HL-60/S4 treated with retinoic acid at 250 ng/mL for 4 days and 3 days (cell line): ENCODE measurements around the gene SIK3.
"Not testable (repeated sequence)": the region's sequence is repeated elsewhere in the genome, so short reads cannot be mapped to it uniquely, and the experiment has no call there.

ENCODE experiments used
- in situ Hi-C: fragments of 300-500 bp; cut with MboI; formaldehyde crosslinking; loops from 2 replicates; pipeline ENCODE4 v1.7.0; 2022; ENCODE audit warnings: low sequenced_read_pairs

Gene SIK3

DNA sequence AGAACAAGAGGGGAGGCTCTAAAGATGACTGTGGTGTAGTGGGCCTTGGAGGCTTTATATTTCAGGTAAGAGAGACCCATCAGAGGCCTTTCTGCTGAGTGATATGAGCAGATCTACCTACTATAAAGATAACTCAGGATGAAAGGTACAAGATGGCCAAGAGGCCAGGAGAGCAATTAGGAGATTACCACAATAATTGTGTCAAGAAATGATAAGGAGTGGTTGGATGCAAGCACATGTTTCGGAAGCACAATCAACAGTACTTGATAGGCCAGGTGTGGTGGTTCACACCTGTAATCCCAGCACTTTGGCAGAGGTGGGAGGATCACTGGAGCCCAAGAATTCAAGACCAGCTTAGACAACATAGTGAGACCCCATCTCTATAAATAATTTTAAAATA, 43.8 kb downstream of the SIK3 start:
- in situ Hi-C loops = no loop called here

DNA sequence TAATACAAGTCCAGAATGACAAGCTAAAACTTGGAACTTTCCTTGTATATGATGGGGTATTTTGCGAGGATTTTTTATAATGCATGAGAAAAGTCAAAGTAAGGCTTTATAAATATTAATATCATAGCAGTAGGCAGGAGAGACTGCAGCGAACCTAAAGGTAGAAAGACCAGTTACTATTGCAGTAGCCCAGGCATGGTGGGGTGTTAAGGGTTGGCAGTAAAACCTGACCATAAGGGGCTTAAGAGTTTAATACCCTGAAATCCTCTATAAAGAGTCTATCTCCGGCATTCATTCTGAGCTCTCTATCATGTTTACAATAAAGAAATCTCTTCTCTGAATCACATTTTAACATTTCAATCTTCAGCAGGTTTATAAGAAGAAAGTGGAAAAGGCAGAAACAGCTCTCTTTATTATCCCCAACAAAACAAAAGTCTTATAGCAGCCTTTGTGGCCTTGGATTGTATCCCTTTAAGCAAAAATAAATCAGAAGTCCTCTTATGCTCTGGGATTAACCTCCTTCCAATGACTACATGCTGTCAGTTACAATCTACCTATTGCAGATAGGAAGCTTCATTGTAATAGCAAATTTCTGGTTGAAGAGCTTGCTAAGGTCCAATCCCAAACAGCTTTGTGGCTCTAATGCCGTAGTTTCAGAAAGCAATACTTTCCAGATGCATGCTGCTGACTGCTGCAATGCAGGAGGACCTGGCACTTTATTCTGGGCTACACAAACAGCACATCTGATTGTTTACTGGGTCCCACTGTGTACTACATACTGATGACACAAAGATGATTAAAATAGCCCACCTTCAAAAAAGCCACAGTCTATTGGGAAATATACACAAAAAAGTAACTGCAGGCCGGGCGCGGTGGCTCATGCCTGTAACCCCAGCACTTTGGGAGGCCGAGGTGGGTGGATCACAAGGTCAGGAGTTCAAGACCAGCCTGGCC, 45.8 kb downstream of the SIK3 start:
- in situ Hi-C loops = no loop called here

DNA sequence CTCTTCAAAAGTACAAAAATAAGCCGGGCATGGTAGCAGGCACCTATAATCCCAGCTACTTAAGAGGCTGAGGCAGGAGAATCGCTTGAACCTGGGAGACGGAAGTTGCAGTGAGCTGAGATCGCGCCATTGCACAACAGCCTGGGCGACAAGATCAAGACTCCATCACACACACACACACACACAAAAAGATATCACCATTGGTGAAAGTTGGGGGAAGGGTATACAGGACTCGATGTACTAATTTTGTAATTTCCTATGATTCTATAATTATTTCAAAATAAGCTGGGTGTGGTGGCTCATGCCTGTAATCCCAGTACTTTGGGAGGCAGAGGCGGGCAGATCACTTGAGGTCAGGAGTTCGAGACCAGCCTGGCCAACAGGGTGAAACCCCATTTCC, 48.1 kb downstream of the SIK3 start:
- in situ Hi-C loops = not testable (repeated sequence)

DNA sequence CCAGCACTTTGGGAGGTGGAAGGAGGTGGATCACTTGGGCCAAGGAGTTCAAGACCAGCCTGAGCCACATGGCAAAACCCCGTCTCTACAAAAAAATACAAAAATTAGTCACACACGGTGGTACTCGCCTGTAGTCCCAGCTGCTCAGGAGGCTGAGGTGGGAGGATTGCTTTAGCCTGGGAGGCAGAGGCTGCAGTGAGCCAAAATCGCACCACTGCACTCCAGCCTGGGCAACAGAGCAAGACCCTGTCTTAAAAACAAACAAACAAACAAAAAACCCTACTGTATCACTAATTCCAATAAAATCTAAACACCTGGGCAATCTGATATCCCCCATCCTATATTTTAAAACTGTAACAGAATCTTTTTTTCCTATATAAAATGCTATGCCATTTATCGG, 51.6 kb downstream of the SIK3 start:
- in situ Hi-C loops = not testable (repeated sequence)

DNA sequence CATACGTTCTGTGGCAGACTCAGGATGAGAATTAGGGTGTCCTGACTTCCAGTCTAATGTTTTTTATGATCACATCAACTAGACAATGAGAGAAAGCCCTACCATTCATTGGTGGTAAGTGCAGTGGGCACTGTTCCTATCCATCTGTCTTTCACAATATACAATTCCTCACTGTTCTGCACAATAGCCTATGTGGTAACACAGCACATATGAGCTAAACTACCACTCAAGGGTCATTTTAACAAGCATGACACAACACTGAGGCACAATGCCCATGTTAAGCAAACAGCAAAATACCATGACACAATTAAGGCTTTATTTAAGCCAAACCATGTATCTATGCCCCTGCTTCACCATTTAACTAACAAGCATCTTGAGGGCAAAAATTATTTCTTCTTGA, 52.3 kb downstream of the SIK3 start:
- in situ Hi-C loops = no loop called here

DNA sequence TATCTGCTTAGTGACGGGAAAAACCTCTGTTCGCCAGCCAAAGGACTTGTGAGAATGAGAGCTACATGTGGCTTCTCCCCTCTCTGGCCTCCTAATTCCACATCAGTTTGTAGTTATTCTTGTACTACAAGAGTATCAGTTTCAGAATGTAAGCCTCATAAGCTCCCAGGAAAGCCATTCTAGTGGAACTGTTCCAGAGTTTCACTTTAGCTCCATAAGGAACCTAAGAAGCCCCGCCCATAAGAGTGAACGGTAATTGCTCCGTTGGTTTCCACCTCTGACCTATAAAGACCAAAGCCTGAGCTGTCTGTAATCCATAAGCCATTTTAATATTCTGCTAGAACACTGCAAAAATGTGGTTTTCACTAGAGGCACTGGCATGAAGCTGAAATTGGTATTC, 53.0 kb downstream of the SIK3 start:
- in situ Hi-C loops = no loop called here

DNA sequence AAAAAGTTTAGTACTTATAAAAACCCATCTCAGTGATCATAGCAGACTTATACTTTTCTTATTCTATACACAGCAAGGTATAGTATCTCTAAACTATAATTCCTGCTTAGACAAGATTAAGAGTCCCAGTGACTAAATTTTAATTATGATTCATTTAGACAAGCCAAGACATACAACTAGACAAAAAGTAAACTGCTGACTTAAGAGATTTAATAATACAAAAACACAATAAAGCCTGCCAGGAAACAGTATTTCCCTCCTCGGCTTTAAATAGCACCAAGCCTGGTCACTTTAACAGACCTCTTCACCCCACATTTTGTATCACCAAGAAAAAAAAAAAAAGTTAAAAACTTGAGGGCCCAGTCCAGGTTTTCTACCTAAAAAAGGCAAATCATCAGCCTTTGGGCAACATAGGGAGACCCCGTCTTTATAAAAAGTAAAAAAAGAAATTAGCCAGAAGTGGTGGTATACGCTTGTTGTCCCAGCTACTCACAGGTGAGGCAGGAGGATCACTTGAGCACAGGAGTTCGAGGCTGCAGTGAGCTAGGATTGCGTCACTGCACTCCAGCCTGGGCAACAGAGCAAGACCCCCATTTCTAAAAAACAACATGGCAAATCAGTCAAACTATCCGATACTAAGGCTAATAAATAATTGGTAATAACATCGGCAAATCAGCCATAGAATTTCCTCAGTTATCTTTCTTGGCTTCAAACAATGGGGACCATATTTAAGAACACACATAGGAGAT, 53.8 kb downstream of the SIK3 start:
- in situ Hi-C loops = no loop called here

DNA sequence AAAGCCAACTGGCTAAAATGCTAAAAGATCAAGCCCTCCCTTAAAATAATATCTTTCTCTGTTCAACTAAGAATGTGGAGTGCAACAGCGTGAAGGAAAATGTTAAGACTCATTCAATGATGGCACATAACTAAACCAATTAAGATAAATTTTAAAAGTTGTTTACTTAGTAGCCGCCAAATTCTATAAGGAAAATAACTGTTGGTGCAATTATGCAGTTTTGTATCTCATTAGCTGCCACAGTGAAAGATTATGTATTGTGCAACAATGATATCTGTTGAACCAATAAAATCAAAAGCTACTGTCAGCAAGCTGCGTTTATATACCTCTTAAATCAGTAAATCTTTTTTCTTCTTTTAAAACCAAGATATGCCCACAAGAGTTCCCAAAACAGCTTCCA, 55.5 kb downstream of the SIK3 start:
- in situ Hi-C loops = no loop called here

DNA sequence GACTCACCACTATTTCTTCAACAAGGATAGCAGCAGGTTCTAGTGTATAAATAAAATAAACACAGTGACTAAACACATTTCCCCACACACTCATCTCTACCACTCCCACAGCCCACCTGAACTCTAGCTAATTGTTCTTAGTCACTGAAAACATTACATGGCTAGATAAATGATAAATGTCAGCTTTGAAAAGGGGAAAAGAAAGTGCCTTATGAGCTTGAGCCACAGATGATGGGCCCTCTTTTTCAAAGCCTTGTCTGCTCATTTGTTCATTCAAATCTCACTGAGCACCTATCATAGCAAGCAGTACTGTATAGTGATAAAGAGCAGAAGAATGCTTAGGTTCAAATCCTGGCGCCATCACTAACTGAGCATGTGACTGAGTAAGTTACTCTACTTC, 58.3 kb downstream of the SIK3 start:
- in situ Hi-C loops = no loop called here

DNA sequence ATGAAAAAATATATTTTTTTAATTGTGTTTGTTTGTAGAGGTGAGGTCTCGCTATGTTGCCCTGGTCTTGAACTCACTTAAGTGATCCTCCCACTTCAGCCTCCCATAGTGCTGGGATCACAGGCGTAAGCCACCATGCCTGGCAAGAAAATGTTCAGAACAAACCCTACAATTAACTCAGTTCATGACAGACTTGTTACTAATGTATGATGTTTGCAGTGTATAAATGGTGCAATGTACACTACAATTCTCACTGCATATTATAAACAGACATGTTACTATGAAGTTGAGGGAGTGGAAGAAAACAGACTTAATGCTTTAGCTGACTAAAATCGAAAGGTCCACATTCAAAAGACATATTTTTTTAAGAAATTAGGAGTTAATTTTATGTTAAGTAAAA, 59.0 kb downstream of the SIK3 start:
- in situ Hi-C loops = no loop called here

DNA sequence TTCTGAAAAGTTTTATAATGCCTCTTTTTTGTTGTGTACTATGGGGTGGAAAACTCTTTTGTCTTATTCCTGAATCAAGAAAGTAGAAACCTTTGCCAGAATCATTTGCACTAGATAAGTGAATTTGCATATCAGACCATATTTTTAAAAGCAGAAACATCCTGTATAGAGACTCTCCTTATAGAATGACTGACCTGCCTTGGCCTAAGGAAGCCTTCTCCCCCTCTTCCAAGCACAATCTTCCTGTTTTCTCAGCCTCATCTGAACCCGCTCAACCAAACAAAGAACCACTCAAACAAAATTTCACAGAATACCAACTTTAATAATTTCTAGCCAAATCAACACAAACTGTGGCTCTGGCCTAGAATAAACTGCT, 60.3 kb downstream of the SIK3 start:
- in situ Hi-C loops = no loop called here

DNA sequence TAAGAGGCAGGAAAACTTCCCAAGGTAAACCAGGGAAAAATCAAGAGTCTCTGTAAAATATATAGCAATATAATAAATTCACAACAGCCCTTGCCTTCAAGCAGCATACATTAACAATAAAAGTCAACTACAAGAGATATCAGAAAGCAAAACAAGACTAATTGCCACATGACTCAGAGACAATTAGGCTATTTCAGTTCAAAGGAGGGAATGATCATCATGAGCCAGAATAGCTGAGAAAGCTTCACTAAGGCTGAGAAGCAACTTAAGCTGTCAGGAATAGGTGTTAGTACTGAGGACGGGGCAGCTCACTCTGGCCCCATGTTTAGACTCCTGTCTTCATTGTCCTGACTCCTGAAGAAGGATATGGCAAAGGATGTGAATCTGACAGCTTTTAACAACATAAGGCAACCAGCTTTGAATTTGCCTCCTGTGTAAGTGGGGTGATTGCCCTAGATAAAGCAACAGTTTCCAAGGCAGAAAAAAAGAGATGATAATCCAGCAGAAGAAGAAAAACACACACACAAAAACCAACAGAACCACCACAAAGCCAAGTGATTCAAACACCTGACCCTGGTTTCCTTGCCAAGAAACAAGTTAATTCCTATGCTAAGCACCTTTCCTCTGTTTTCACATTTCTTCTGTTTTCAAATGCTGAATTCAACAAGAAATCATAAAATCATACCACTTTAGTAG, 60.8 kb downstream of the SIK3 start:
- in situ Hi-C loops = no loop called here

DNA sequence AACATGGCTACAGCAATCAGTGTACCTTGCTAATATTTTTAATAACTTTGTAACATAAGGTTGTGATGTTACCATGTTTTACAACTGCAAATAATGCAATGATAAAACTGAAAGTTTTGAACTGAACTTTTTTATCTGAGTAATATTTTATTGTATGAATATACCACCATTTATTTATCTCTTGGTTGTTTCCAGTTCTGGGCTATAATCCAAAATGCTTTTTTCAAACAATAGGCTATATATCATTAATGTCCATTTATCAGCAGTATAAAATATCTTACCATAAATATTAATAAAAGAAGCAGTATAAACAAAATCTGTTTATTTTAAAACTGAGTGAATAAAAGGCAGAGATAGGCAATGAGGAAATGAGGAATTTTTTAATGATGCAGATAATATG, 63.3 kb downstream of the SIK3 start:
- in situ Hi-C loops = no loop called here

DNA sequence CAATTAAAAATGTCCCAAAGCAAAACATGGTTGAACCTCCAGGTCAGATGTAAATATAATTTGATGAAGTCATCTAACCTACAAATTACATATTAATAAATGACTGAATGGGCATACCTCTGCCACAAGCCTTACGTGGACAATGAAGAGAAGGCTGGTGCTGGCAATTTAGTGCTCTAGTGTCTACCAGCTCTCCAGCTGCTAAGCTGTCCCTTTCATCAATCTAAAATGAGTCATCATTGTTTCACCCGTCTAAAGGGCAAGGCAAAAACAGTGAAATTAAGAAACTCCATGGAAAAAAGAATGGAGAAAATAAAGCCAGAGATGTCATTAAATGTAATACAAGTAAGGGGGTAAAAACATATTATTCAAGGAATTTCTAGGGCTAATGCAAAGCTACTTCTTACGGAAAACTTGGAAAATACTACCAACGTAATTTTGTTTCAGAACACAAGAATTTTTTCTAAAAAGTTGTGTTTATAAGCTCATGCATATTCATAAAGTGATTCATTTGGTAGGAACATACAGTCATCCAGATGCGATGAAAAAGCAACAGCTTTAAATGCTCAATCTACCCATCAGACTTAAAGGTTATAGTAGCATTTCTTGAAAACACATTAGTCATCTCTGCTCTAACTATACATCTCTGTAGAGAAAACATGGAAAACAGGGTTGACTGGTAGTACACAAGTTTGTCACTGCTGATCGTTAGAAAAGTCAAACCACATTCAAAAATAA, 71.5 kb downstream of the SIK3 start:
- in situ Hi-C loops = no loop called here

DNA sequence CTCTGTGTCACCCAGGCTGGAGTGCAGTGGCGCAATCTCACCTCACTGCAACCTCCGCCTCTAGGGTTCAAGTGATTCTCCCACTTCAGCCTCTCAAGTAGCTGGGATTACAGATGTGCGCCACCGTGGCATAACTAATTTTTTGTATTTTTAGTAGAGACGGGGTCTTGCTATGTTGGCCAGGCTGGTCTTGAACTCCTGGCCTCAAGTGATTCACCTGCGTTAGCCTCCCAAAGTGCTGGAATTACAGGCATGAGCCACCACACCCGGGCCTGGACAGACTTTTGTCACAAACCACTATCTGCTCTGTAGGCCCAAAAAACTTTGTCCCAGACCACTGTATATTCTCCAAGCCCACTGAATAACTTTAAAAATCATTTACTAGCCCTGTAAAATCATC, 74.5 kb downstream of the SIK3 start:
- in situ Hi-C loops = not testable (repeated sequence)

DNA sequence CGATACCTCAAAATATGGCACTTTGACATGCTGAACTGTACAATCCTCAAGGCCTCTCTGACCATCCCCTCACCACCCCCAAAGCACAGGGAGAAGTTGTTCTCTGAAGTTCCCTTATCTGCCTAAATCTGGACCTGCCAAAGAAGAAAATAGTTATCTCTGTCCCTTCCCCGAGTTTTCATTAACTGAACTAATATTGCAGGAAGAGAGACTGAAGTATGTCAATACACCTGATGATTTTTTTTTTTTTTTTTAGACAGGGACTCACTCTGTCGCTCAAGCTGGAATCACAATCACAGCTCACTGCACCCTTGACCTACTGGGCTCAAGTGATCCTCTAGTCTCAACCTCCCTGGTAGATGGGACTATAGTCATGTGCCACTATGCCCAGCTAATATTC, 75.0 kb downstream of the SIK3 start:
- in situ Hi-C loops = no loop called here

DNA sequence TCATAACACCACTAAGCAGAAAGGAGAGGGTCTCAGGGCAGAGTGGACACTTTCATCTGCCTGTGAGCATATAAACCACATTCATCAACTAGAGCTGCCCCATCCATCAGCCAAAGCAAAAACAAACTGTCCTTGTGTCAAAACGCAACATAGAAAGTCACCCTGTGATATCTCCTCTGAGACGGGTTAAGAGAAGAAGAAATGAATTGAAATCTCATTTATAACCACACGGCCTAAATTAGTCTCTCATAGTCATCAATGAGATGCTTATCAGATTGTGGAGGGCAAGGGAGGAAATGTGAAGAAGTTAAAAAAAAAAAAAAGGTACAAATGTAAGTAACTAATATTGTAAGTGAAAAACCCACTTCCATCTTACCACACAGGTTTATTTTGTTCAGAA, 75.7 kb downstream of the SIK3 start:
- in situ Hi-C loops = no loop called here

DNA sequence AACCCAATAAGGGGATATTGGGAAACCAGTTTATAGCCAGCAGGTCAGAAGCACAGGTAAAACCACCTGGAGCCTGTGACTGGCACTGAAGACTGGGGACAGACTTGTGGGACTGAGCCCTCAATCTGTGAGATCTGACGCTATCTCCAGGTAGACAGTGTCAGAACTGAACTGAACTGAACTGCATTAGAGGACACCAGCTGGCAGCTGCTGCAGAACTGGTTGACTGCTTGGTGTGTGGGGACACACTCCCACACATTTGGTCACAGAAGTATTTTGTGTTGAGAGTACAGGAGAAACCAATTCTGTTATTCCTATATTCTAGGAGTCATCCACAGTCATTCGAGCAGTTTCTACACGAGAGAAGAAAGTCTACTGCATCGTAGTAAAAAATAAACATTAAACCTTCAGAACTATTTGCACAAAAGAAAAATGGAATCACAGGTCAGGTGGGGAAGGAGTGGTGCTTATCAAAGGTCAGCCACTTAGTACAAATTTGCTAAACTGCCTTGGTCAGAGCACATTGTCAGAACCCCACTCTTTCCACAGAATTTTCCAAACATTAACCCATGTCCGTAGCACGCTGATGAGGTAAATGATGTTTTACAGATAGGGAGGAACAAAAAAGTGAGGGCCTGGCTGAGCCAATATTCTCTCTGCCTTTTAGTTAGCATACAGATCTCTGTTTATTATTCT, 77.2 kb downstream of the SIK3 start:
- in situ Hi-C loops = no loop called here

DNA sequence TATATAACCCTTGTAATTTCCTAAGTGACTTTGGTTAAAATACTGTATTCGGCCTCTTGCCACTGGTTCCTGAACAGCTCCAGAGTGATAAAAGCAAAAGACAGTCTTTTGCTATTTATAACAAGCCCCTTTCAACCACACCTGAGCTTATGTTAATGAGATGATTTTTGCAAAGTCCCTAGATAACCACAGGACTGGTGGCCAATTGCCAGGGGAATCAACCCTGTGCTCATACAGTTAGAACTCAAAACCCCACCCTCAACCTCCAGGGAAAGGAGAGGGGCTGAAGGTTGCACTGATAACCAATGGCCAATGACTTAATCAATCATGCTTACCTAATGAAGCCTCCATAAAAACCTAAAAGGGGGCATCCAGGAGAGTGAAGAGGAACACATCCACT, 77.9 kb downstream of the SIK3 start:
- in situ Hi-C loops = no loop called here

DNA sequence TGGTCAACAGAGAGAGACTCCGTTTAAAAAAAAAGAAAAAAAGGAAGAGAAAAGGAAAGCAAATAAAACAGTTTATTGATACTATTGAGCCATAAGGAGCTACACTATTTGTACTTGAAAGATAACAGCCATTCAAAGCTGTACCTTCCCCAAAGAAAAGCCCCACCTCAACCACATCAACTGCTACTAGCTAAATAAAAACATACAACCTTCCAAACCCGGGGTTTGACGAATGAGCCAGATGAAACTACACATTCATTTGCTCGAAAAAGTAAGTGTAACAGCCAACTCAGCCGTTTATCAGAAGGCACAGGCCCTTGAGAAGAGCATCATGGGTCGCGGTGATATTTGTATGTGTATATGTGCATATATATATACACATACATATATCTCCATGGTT, 78.4 kb downstream of the SIK3 start:
- in situ Hi-C loops = no loop called here
